ENCODE results near the gene COX18. TPM values are rescaled to one million over a fixed set of nuclear protein-coding genes. Genes with fewer than 3 reads are reported as not detected.

Gene COX18
- total and polyA plus RNA-seq, 2 experiments from 2014 or later: 9.6 to 44.7 TPM

DNA sequence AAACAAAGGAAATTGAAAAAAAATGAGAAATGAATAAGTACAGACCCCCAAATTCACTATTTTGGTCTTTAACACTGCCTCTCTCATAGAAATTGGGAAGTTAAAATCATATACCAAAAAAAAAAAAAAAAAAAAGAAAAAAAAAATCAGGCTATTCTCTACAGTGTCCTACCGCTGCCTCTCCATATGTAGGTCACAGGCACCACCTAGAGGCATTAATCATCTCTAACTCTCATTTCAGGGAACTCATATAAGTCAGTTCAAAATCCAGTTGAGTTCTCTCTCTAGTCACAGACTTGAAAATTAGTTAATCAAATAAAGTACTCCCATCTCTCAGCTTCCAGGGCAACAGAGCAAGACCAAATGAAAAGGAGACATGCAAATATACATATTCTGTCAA is 47.9 kb downstream of the COX18 start:
- H3K4me3 Mint-ChIP-seq: no peak overlapping the region
- peak; percentile 80 for DNase-seq (ENCODE audit: low spot score)

More for the DNA sequence above, 47.9 kb downstream of the COX18 start:
- H3K27ac ChIP-seq (ENCODE audit: low read depth): no peak overlapping the region
- Mint-ChIP-seq H3K9me3 (no peaks in the 10 kb centered on the region), H3K27ac (no peak overlapping the region), H3K27me3 (ENCODE audit: insufficient read depth, low read depth, poor library complexity) (no peaks in the 10 kb centered on the region), H3K4me1 (no peaks in the 10 kb centered on the region; the same call in 2 of the 3 replicates), H3K36me3 (ENCODE audit: low read depth) (no peaks in the 10 kb centered on the region)
- no peaks in the 10 kb centered on the region for H4K20me1 ChIP-seq (replicated peaks; ENCODE audit: insufficient read depth)
- TF ChIP-seq ZNF114 (CRISPR knock-in tag; IDR thresholded peaks at IDR 0.05) (no peak), STAT1 (IDR thresholded peaks at IDR 0.05; ENCODE audit: unreplicated experiment) (no peak), ZNF331 (CRISPR knock-in tag; IDR thresholded peaks at IDR 0.05; ENCODE audit: low read depth) (no peak), CTCF (conservative IDR thresholded peaks at IDR 0.05; ENCODE audit: low read depth in 2 of 2) (peak; percentile 75 to 85), ZNF462 (CRISPR knock-in tag; IDR thresholded peaks at IDR 0.05) (no peak)
- TF ChIP-seq, protein P1, sequence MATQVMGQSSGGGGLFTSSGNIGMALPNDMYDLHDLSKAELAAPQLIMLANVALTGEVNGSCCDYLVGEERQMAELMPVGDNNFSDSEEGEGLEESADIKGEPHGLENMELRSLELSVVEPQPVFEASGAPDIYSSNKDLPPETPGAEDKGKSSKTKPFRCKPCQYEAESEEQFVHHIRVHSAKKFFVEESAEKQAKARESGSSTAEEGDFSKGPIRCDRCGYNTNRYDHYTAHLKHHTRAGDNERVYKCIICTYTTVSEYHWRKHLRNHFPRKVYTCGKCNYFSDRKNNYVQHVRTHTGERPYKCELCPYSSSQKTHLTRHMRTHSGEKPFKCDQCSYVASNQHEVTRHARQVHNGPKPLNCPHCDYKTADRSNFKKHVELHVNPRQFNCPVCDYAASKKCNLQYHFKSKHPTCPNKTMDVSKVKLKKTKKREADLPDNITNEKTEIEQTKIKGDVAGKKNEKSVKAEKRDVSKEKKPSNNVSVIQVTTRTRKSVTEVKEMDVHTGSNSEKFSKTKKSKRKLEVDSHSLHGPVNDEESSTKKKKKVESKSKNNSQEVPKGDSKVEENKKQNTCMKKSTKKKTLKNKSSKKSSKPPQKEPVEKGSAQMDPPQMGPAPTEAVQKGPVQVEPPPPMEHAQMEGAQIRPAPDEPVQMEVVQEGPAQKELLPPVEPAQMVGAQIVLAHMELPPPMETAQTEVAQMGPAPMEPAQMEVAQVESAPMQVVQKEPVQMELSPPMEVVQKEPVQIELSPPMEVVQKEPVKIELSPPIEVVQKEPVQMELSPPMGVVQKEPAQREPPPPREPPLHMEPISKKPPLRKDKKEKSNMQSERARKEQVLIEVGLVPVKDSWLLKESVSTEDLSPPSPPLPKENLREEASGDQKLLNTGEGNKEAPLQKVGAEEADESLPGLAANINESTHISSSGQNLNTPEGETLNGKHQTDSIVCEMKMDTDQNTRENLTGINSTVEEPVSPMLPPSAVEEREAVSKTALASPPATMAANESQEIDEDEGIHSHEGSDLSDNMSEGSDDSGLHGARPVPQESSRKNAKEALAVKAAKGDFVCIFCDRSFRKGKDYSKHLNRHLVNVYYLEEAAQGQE (IDR thresholded peaks at IDR 0.05; ENCODE audit: unreplicated experiment): no peak
- H3K79me2 ChIP-seq (replicated peaks; ENCODE audit: insufficient read depth): no peaks in the 10 kb centered on the region
- H3K4me1 ChIP-seq (ENCODE audit: insufficient read depth): no peaks in the 10 kb centered on the region
- H3K4me3 ChIP-seq: no peak overlapping the region
- ATAC-seq: peak; percentile 91
- H3K4me2 ChIP-seq: no peak overlapping the region
- no peaks in the 10 kb centered on the region for H3K27me3 ChIP-seq (ENCODE audit: insufficient read depth)
- H2AFZ ChIP-seq: no peak overlapping the region
- no peaks in the 10 kb centered on the region for H3K36me3 ChIP-seq (ENCODE audit: insufficient read depth)
- no peaks in the 10 kb centered on the region for H3K9me2 ChIP-seq (ENCODE audit: insufficient read depth)
- H3F3A ChIP-seq (replicated peaks; ENCODE audit: low read depth): no peaks in the 10 kb centered on the region
